HG02571 (cell line): ENCODE results near the gene ELAVL1.
"Not testable (repeated sequence)": the region's sequence is repeated elsewhere in the genome, so short reads cannot be mapped to it uniquely, and the experiment has no call there.

Experiments used
- ATAC-seq: cut with Tn5 transposase; IDR thresholded peaks from one replicate; pipeline ENCODE4 v1.9.1; 2021; ENCODE audit warnings: mild to moderate bottlenecking, moderate library complexity; ENCODE audit not compliant: unreplicated experiment

Gene ELAVL1

DNA sequence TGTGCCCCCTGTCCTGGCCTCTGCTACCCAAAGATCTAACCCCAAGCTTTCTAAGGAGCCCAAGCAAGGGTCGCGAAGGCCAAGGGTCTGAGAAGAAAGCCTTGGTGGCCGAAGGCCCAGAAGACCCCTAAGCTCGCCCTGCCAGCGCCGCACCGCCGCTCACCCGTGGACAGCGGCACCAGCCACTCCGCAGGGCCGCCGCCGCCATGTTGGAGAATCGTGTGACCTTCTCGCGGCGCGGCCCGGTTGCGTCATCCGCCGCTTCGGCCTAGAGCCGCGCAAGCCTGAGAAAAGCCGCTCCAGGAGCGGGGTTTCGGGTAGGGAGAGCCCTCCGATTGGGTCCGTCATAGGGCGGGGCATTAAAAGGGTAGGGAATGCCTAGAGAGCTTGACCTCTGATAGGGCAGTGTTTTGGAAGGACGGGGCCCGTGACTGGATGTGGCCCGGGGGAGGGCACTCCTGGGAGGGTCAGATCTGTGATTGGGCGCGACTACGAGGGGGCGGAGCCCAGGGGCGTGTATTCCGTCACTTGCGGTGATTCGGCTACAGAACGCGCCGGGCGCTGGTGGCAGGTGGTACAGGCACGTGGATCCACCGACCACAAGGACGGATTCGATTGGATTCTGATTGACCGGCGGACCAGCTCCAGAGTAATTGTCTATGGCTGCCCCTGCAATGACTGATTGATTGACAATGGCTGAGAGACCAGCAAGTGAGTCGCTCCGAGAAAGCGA is 61.8 kb downstream of the ELAVL1 start, which contains the start of gene TIMM44:
Gene TIMM44 (minus strand): TSS at position 223 of the 733 bp plus-strand sequence. CDS start 15 bp downstream, at position 208.
- peak; percentile 96 for ATAC-seq

DNA sequence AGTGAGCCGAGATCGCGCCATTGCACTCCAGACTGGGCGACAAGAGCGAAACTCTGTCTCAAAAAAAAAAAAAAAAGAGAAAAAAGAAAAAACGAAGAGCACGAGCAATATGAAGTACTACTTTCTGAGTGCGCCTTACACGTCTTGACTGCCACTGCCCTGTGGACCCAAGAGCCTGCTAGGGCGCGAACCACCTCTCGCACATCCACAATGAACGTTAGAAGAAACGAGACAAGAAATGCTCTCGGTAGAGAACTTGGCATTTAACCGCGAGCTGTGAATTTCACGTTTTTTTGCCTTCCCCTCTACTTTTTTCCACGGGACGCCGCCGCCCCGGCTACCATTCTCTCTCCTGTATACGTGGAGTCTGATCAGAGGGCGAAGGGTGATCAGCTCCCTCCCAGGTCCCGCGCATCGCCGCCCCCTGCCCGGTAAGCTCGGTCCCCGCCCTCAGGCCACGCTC is 62.4 kb downstream of the ELAVL1 start:
- peak; percentile 21 for ATAC-seq

- ATAC-seq, result no peak
These were observed 63.4 kb downstream of the ELAVL1 start for GRCh38 chr19:7941895-7942596.

GRCh38 chr19:7940841-7941240 is 64.6 kb downstream of the ELAVL1 start:
- ATAC-seq, result no peak

- ATAC-seq, result no peak
These were observed 70.7 kb downstream of the ELAVL1 start for GRCh38 chr19:7934766-7935165.

DNA sequence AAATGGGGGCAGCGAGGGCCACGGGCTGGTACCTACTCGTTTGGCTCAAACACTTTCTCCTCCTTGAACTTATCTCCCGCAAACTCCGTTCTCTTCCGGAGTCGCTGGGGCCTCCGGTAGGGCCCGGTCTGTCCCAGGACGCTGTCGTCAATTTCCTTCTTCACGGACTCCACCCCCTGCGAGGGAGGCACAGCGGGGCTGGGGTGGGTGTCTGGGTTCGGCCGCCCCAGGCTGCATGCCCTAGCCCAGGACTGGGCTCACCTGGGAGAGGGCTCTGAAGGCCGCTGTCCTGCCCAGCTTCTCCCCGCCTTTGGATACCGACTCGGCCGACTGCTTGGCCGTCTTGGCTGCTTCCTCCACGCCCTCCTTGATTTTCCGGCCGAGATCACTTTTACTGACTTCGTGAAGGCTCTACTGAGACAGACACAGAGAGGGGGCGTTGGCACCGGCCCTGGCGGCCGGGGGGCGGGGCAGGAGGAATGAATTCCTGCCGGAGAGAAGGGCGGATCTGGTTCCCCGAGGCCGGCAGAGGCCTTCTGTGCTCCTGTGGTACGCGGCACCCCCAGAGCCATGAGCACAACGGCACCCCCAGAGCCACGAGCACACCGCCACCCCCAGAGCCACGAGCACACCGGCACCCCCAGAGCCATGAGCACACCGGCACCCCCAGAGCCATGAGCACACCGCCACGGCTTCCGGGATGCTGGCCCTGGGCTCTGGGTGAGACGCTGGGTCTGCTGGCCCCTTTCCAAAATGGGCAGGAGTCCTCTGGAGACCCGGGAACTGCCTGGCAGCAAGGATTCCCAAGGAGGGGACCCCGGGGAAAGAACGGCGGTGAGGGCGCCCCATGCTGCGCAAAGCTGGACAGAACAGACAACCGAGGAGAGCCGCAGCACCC is 71.4 kb downstream of the ELAVL1 start:
- no peak for ATAC-seq

DNA sequence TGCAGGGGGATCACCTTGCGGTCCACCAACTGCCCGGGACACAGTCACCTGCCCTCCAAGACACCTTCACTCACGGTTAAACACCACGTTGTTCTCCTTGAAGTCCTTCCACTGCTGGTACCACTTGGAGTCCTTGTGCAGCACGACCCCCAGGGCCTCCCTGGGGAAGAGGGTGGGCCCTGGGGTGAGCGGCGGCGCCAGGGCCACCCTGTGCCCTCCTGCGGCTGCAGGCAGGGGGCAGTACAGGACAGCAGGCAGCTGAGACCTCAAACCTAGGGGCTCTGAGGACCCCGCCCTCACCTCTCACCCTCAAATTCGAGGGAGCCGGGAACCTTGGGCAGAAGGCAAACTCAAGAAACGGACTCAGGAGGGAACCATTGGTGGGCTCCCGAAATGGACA is 72.0 kb downstream of the ELAVL1 start:
- no peak for ATAC-seq

GRCh38 chr19:7932930-7933300 is 72.5 kb downstream of the ELAVL1 start:
- no peak for ATAC-seq

GRCh38 chr19:7932276-7932929 is 73.0 kb downstream of the ELAVL1 start:
- ATAC-seq, result no peak

GRCh38 chr19:7931221-7932061 is 74.0 kb downstream of the ELAVL1 start:
- no peak for ATAC-seq

GRCh38 chr19:7930765-7931164 is 74.7 kb downstream of the ELAVL1 start:
- no peak for ATAC-seq

GRCh38 chr19:7930030-7930429 is 75.4 kb downstream of the ELAVL1 start:
- ATAC-seq, result not testable (repeated sequence)

GRCh38 chr19:7928741-7929701 is 76.4 kb downstream of the ELAVL1 start:
- no peak for ATAC-seq

DNA sequence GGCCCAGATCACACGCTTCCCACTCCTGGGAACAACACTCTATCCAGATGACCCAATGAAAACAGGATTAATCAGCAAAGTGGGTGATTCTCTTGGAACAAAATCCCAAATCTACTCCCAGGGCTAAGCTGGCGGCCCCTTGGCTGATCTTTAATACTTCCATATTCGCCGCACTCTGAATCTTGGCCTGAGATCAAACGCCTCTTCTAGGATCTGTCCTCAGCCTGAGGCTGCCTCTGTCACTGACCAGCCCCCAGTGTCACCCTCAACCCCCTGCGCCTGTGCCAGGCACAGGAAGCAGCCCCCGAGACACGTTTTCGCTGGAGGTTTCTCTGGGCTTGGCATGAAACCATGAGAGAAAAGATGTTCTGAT is 77.1 kb downstream of the ELAVL1 start:
- no peak for ATAC-seq

GRCh38 chr19:7927605-7928333 is 77.7 kb downstream of the ELAVL1 start:
- no peak for ATAC-seq

GRCh38 chr19:7926727-7927604 is 78.5 kb downstream of the ELAVL1 start:
- ATAC-seq, result no peak
